GM12878 (cell line): ENCODE results near the gene SCYGR1. TPM values are rescaled to one million over a fixed set of nuclear protein-coding genes. Genes with fewer than 3 reads are reported as not detected.

ENCODE experiments used
- ATAC-seq: fragments of 200-7000 bp; cut with Tn5 transposase; 3 replicates; pipeline ENCODE4 v1.9.1; 2020; ENCODE audit warnings: mild to moderate bottlenecking, moderate library complexity
- BruUV-seq: library from RNA; stranded (reverse); fragments of 400-500 nt; replicated peaks from 2 replicates; lab custom pipeline; 2021; lab: Mats Ljungman, UMichigan
- CTCF ChIA-PET: fragments of 300-600 bp; sonication (Branson Sonifier 250); formaldehyde crosslinking; extraction: SDS; loops from one replicate; lab custom pipeline; 2021; ENCODE audit warnings: inconsistent platforms; lab: Yijun Ruan, JAX
- POLR2A ChIA-PET: fragments of 350-600 bp; formaldehyde crosslinking; extraction: SDS; loops from one replicate; lab custom pipeline; 2021; ENCODE audit warnings: inconsistent platforms; lab: Charles Lee
- RAD21 ChIA-PET: fragments of 300-600 bp; sonication (Branson Sonifier 250); formaldehyde crosslinking; loops from one replicate; lab custom pipeline; 2023; ENCODE audit warnings: antibody characterized with exemption; ENCODE audit not compliant: unreplicated experiment; lab: Charles Lee
- SMC1A ChIA-PET: fragments of 300-600 bp; sonication (Branson Sonifier 250); formaldehyde crosslinking; loops from one replicate; lab custom pipeline; 2023; ENCODE audit not compliant: unreplicated experiment, uncharacterized antibody; lab: Charles Lee
- DNase-seq: peaks from one replicate; pipeline ENCODE4 v3.0.0-alpha.2; 2011; ENCODE audit warnings: low read depth, low spot score
- FAIRE-seq: peaks from 3 replicates; lab custom pipeline; 2011; peaks lifted over from hg19 to GRCh38; lab: Jason Lieb, UNC
- H2AFZ ChIP-seq: 2 replicates; pipeline ENCODE4 v1.6.0; 2011; ENCODE audit warnings: low read depth, low read length, control low read depth; ENCODE audit not compliant: control insufficient read depth
- H3K27ac ChIP-seq: 2 replicates; pipeline ENCODE4 v1.5.1; 2011; ENCODE audit warnings: control low read depth; ENCODE audit not compliant: control insufficient read depth, insufficient read depth
- H3K27me3 ChIP-seq, 2 experiments: replicated peaks in 1 of 2; 2 replicates each; pipeline versions ENCODE4 v1.6.0 to v1.6.1; 2011; ENCODE audit warnings: low read length in 1 of 2; ENCODE audit not compliant: control insufficient read depth in 2 of 2, insufficient read depth in 2 of 2
- H3K36me3 ChIP-seq, 2 experiments: 2 replicates each; pipeline ENCODE4 v1.5.1; 2011; ENCODE audit warnings: low read length in 1 of 2; ENCODE audit not compliant: control insufficient read depth in 2 of 2, insufficient read depth in 2 of 2
- H3K4me1 ChIP-seq: 2 replicates; pipeline ENCODE4 v1.6.1; 2011; ENCODE audit warnings: mild to moderate bottlenecking, low read length, moderate library complexity, mixed read lengths; ENCODE audit not compliant: control insufficient read depth, insufficient read depth
- H3K4me2 ChIP-seq: 2 replicates; pipeline ENCODE4 v1.6.0; 2011; ENCODE audit warnings: control low read depth; ENCODE audit not compliant: control insufficient read depth, insufficient read depth
- H3K4me3 ChIP-seq: fragments of 200-600 bp; sonication (generic); 2 replicates; pipeline ENCODE4 v1.5.1; 2016
- H3K79me2 ChIP-seq: 2 replicates; pipeline ENCODE4 v1.6.0; 2011; ENCODE audit warnings: low read length; ENCODE audit not compliant: control insufficient read depth, insufficient read depth
- H3K9ac ChIP-seq: 2 replicates; pipeline ENCODE4 v1.8.0; 2011; ENCODE audit warnings: low read length, control low read depth, mixed read lengths; ENCODE audit not compliant: control insufficient read depth, insufficient read depth
- H3K9me3 ChIP-seq: replicated peaks from 3 replicates; pipeline ENCODE4 v1.5.1; 2011; ENCODE audit warnings: mild to moderate bottlenecking, low read length; ENCODE audit not compliant: control insufficient read depth, insufficient read depth
- H4K20me1 ChIP-seq: 2 replicates; pipeline ENCODE4 v1.6.0; 2011; ENCODE audit not compliant: control insufficient read depth, insufficient read depth
- ATF3 ChIP-seq: IDR thresholded peaks from 2 replicates; pipeline ENCODE4 v1.6.1; 2011; ENCODE audit warnings: low read depth, mild to moderate bottlenecking, low read length, moderate library complexity, borderline replicate concordance; ENCODE audit errors: extremely low read depth
- BCL3 ChIP-seq: IDR thresholded peaks from 2 replicates; pipeline ENCODE4 v1.6.1; 2011; ENCODE audit warnings: borderline replicate concordance, low read depth, mild to moderate bottlenecking, moderate library complexity, low read length; ENCODE audit not compliant: insufficient read depth, poor library complexity, severe bottlenecking
- CREB1 ChIP-seq: IDR thresholded peaks from 2 replicates; pipeline ENCODE4 v1.6.1; 2012; ENCODE audit warnings: low read depth, mild to moderate bottlenecking, inconsistent platforms
- DPF2 ChIP-seq: fragments of 450-650 bp; IDR thresholded peaks from 2 replicates; pipeline ENCODE4 v1.6.1; 2017; ENCODE audit warnings: mild to moderate bottlenecking
- HDAC2 ChIP-seq: fragments of 200-600 bp; sonication (generic); IDR thresholded peaks from 2 replicates; pipeline ENCODE4 v1.6.1; 2017
- JUND ChIP-seq: IDR thresholded peaks from 2 replicates; pipeline ENCODE4 v1.6.1; 2012; ENCODE audit warnings: low read depth, mild to moderate bottlenecking, low read length, improper control_type of control experiment, moderate library complexity
- KDM1A ChIP-seq: fragments of 200-600 bp; sonication (generic); IDR thresholded peaks from 2 replicates; pipeline ENCODE4 v1.6.1; 2016; ENCODE audit warnings: borderline replicate concordance
- MEF2A ChIP-seq: IDR thresholded peaks from 2 replicates; pipeline ENCODE4 v1.6.1; 2011; ENCODE audit warnings: low read depth, mild to moderate bottlenecking, low read length, moderate library complexity; ENCODE audit not compliant: insufficient read depth
- MYB ChIP-seq: fragments of 150-350 bp; IDR thresholded peaks from 2 replicates; pipeline ENCODE4 v1.6.1; 2014; ENCODE audit warnings: mild to moderate bottlenecking, low read depth, low read length, borderline replicate concordance
- NFYA ChIP-seq: IDR thresholded peaks from 2 replicates; pipeline ENCODE4 v1.6.1; 2011; ENCODE audit warnings: low read depth, mild to moderate bottlenecking, low read length, improper control_type of control experiment, borderline replicate concordance
- NR2F1 ChIP-seq: fragments of 450-650 bp; conservative IDR thresholded peaks from 2 replicates; pipeline ENCODE4 v1.6.1; 2017; ENCODE audit warnings: mild to moderate bottlenecking
- SREBF2 ChIP-seq: IDR thresholded peaks from 2 replicates; pipeline ENCODE4 v1.6.1; 2012; ENCODE audit warnings: mild to moderate bottlenecking, low read length
- SRF ChIP-seq, 2 experiments: IDR thresholded peaks; 2 replicates each; pipeline ENCODE4 v1.6.1; 2011; ENCODE audit warnings: low read depth in 2 of 2, low read length in 2 of 2, mild to moderate bottlenecking in 1 of 2, moderate library complexity in 1 of 2
- ZBED1 ChIP-seq: IDR thresholded peaks from 2 replicates; pipeline ENCODE4 v1.6.1; 2016; ENCODE audit warnings: borderline replicate concordance
- ZNF622 ChIP-seq: fragments of 450-650 bp; IDR thresholded peaks from 2 replicates; pipeline ENCODE4 v1.6.1; 2017; ENCODE audit warnings: mild to moderate bottlenecking, inconsistent platforms
- WGBS: methylation state at CpG from one replicate; pipeline ENCODE4 v1.1.6; 2016; ENCODE audit warnings: low lambda C conversion rate; ENCODE audit not compliant: insufficient replicate concordance, insufficient coverage; ENCODE audit errors: missing lambda C conversion rate; 5-methylcytosine and 5-hydroxymethylcytosine counted together
- in situ Hi-C: fragments of 300-500 bp; cut with MboI; formaldehyde crosslinking; loops from 9 replicates; pipeline ENCODE4 v1.14.3; 2018; ENCODE audit warnings: mixed read lengths
- intact Hi-C: fragments of 100-400 bp; cut with micrococcal nuclease; formaldehyde crosslinking; loops from one replicate; pipeline ENCODE4 v1.14.2; 2022; ENCODE audit not compliant: unreplicated experiment
- polyA plus RNA-seq, 11 experiments: library from polyadenylated mRNA; depleted of rRNA in 4 of 11; unstranded in 6 of 11; stranded (reverse) in 5 of 11; fragments of >200 nt; fragmentation: Nextera tagmentation in 4 of 11; fragmentation: Illumina TruSeq in 1 of 11; extraction: Ambion mirVana in 4 of 11; extraction: Trizol in 1 of 11; gene quantifications; 1 replicate in 1 of 11; 2 replicates in 10 of 11; pipeline versions ENCODE4 v1.2.1 to v1.2.3, GENCODE V29; 2011 to 2016; ENCODE audit warnings: inconsistent platforms in 2 of 11, missing spikeins in 2 of 11, low read depth in 1 of 11
- total RNA-seq, 4 experiments: library from RNA; depleted of rRNA in 3 of 4; stranded (reverse); fragments of >200 nt in 3 of 4; fragmentation: Illumina TruSeq in 1 of 4; extraction: Trizol in 1 of 4; gene quantifications; 2 replicates each; pipeline versions ENCODE4 v1.2.1 to v1.2.3, GENCODE V29; 2013 to 2021

The SCYGR1 gene
- total and polyA plus RNA-seq, 10 of the 15 experiments (the other 5 are each of a cell fraction or from before 2014, with no cell fraction given) = not detected

GRCh38 chr2:227394401-227394800, 6.7 kb upstream of the SCYGR1 start:
- Histone ChIP-seq H3K27me3 (no peaks in the 10 kb centered on the region), H3K36me3 (no peaks in the 10 kb centered on the region), H4K20me1 (no peaks in the 10 kb centered on the region), H3K4me1 (no peaks in the 10 kb centered on the region), H3K27ac (no peak overlapping the region), H3K9ac (no peak overlapping the region), H2AFZ (no peak overlapping the region), H3K79me2 (no peaks in the 10 kb centered on the region), H3K4me3 (no peak overlapping the region), H3K9me3 (no peaks in the 10 kb centered on the region), H3K4me2 (no peak overlapping the region)
- ATAC-seq (peak; percentile 53), FAIRE-seq (peak; percentile 44), DNase-seq (no peak)
- POLR2A ChIA-PET = interaction anchor here (0.6 kb wide), 1 partner anchor 9 kb away, joined by 3 read pairs; no protein-coding TSS in a partner anchor
- BruUV-seq = no TSS peak
- CTCF ChIA-PET = interaction anchor here (0.7 to 4.6 kb wide), 4 partner anchors 12 to 372 kb away, joined by 3 to 27 read pairs (median 10); no protein-coding TSS in a partner anchor
- WGBS = 24% methylated on average over 2 of the region's 2 CpGs
- RAD21 ChIA-PET = no interaction called here
- in situ Hi-C loops (no loop called here), intact Hi-C loops (no loop called here)
- SMC1A ChIA-PET = no interaction called here
- TF ChIP-seq SRF (IDR thresholded peaks at IDR 0.05; ENCODE audit: low read depth in 2 of 2, low read length in 2 of 2) = no peak
- no peak for TF ChIP-seq KDM1A
- no peak for TF ChIP-seq ZNF622
- TF ChIP-seq ATF3 = no peak
- no peak for TF ChIP-seq CREB1
- no peak for TF ChIP-seq SREBF2
- TF ChIP-seq NFYA = no peak
- no peak for TF ChIP-seq ZBED1
- TF ChIP-seq DPF2 = no peak
- no peak for TF ChIP-seq HDAC2
- no peak for TF ChIP-seq MEF2A
- no peak for TF ChIP-seq JUND
- no peak for TF ChIP-seq BCL3
- no peak for TF ChIP-seq NR2F1
- no peak for TF ChIP-seq MYB
